BJ (cell line): Measurements from ENCODE around the gene NYNRIN. TPM values are rescaled to one million over a fixed set of nuclear protein-coding genes. Genes with fewer than 3 reads are reported as not detected.

Experiments
- CTCF ChIA-PET: fragments of 350-600 bp; formaldehyde crosslinking; extraction: SDS; loops from one replicate; lab custom pipeline; 2021; ENCODE audit warnings: antibody characterized with exemption, inconsistent platforms; lab: Yijun Ruan, JAX
- POLR2A ChIA-PET: fragments of 300-600 bp; sonication (Branson Sonifier 250); formaldehyde crosslinking; extraction: SDS; loops from one replicate; lab custom pipeline; 2021; ENCODE audit warnings: antibody characterized with exemption; lab: Charles Lee
- DNase-seq: peaks from one replicate; pipeline ENCODE4 v3.0.0-alpha.2; 2011; ENCODE audit warnings: low read depth
- H3K27me3 ChIP-seq: 2 replicates; pipeline ENCODE4 v1.6.0; 2011; ENCODE audit warnings: low read length; ENCODE audit not compliant: control insufficient read depth, insufficient read depth
- H3K36me3 ChIP-seq: 2 replicates; pipeline ENCODE4 v1.5.1; 2011; ENCODE audit warnings: low read length; ENCODE audit not compliant: control insufficient read depth, insufficient read depth
- H3K4me3 ChIP-seq: 2 replicates; pipeline ENCODE4 v1.5.1; 2011; ENCODE audit warnings: low read depth, mild to moderate bottlenecking, control low read depth, low read length
- CTCF ChIP-seq: IDR thresholded peaks from 2 replicates; pipeline ENCODE4 v1.5.1; 2011; ENCODE audit warnings: low read depth, mild to moderate bottlenecking, control low read depth, inconsistent platforms, low read length, moderate library complexity; ENCODE audit not compliant: insufficient read depth
- polyA plus RNA-seq: library from polyadenylated mRNA; depleted of rRNA; stranded (reverse); fragments of >200 nt; gene quantifications from 2 replicates; pipeline ENCODE4 v1.2.3, GENCODE V29; 2011

NYNRIN gene
- polyA plus RNA-seq, 1 experiment: 10.1 TPM

DNA sequence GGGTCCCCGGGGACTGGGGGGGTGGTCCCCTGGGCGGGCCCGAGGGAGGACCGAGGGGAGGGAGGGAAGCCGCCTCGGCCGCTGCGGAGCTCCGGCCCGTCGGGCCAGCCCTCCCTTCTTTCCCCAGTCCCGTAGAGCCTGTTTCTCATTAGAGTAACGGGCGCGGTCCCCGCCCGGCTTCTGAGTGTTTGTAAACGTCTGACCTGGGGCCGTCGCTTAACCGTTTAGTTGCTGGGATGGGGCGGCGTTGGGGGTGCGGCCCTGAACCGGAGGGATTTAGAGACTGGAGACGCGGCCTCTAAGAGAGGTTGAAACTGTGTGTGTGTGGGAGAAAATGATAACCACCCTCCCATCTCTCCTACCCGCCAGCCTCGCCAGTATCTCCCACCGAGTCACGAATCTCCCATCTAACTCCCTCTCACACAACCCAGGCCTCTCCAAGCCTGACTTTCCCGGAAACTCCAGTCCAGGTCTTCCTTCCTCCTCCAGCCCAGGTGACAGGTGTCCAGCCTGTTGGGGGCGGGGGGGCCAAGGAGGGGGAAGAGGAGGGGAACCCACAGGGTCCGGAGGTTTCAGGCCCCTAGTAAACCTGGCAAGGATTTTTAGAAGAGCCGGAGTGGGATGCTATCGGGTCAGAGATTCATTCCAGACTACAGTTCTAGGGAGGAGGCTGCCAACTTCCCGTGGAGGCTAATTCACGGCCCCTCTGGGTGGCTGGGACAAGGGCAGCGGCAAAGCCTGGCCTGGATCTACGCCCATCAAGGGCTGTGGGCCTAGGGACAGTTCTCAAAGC, 31.9 kb upstream of the NYNRIN start:
- peak; percentile 80 for DNase-seq
- no peaks in the 10 kb centered on the region for H3K27me3 ChIP-seq
- POLR2A ChIA-PET: interaction anchor here (0.5 to 1.8 kb wide), 6 partner anchors 12 to 65 kb away, joined by 3 to 9 read pairs (median 3); partner anchors contain the start of genes KHNYN and NYNRIN
- peaks cover 16% of the 10 kb centered on the region for H3K36me3 ChIP-seq
- TF ChIP-seq CTCF: no peak
- CTCF ChIA-PET: interaction anchor here (0.7 to 2.3 kb wide), 23 partner anchors 8 to 75 kb away, joined by 3 to 59 read pairs (median 8); partner anchors contain the start of genes ADCY4, CIDEB, NYNRIN and RIPK3
- peak overlapping the region; percentile 51 for H3K4me3 ChIP-seq

DNA sequence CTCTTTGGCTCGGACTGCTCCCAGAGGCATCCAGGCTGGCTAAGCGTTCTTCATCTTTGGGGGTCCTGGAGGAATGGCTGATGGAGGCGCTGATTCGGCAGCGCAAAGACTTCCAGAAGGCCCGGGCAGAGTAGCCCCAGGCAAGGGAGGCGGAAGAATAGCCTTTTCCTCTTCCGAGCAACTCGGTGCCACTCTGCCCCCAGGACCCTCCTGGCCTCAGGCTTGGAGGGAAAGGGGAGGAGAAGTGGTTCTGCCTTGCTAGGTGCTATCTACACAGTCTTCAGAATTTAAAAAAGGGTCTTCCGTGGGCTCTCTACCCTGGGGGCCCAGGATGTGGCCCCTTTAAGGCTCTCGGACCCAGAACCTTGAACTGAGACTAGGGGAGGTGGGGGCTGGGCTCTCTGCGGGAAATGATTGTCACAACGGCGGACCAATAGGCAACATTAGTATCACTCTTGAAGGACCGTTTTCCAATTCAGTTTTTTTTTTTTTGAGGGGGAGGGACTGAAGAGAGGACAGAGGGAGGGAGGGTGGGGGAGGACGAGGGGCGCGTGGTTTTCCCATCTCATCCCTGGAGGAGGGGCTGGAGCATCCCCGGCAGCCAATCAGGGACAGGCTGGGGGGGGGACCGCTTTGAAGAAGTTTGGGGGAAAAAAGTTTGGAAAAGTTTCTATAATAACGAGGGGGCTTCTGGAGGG, 31.1 kb upstream of the NYNRIN start, which contains the start of gene NFATC4:
TSS of gene NFATC4 (plus strand) at position 671 of the 698 bp plus-strand sequence. CDS start 157 bp downstream, outside the sequence.
- ChIA-PET POLR2A (no interaction called here), CTCF (interaction anchor here (1.4 to 8.4 kb wide), 3 partner anchors 17 to 63 kb away, joined by 3 to 59 read pairs (median 51); partner anchors contain the start of genes ADCY4, CBLN3 and KHNYN)
- H3K27me3 ChIP-seq: no peaks in the 10 kb centered on the region
- H3K4me3 ChIP-seq: peak within 1 kb of the TSS; percentile 98
- peak; percentile 79 for DNase-seq
- TF ChIP-seq CTCF: no peak
- peaks cover 20% of the 10 kb centered on the region for H3K36me3 ChIP-seq

- no peaks in the 10 kb centered on the region for H3K27me3 ChIP-seq
- peaks cover 25% of the 10 kb centered on the region for H3K36me3 ChIP-seq
- no peak for DNase-seq
- H3K4me3 ChIP-seq: peak overlapping the region; percentile 98
- TF ChIP-seq CTCF: no peak
- ChIA-PET CTCF (interaction anchor here (1.4 to 8.4 kb wide), 3 partner anchors 17 to 63 kb away, joined by 3 to 59 read pairs (median 51); partner anchors contain the start of genes ADCY4, CBLN3 and KHNYN), POLR2A (no interaction called here)
These were observed 30.6 kb upstream of the NYNRIN start for GRCh38 chr14:24368212-24368561.

DNA sequence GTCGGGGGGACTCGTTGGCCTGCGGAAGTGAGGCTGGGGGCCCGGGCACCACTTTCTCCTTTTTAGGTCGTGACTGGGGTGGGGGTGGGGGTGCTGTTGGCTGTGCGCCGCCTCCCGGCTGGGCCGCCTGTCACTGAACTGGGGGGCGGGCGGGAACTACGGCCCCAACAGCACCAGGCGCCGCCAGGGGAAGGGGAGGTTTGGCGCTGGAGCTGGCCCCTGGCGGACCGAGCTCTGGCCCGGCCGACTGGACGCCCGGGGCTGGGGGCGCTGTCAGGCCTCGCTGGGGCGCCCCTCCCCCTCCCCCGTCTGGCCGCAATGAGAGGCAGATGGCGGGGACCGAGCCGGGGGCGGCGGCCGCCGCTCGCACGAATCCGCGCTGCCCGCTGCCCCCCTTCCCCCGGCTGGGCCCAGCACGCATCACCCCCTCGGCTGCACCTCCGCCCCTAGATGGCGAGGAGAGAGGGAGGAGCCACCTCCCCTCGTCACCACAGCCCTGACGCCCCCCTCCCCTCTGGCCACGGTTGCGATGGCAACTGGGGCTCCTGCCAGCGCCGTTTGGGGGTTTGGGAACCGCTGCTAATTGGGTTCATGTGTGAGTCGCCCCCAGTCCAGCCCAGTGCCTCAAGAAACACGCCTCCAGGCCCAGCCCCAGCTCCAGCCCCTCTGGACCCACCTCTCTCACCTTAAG, 30.1 kb upstream of the NYNRIN start:
- H3K27me3 ChIP-seq: no peaks in the 10 kb centered on the region
- H3K36me3 ChIP-seq: peaks cover 30% of the 10 kb centered on the region
- peak overlapping the region; percentile 98 for H3K4me3 ChIP-seq
- POLR2A ChIA-PET: no interaction called here
- peak; percentile 51 for DNase-seq
- CTCF ChIA-PET: interaction anchor here (1.4 to 8.4 kb wide), 3 partner anchors 18 to 62 kb away, joined by 3 to 59 read pairs (median 51); partner anchors contain the start of genes ADCY4, CBLN3 and KHNYN
- 0 out of 2 replicates have a peak, but pooled peaks have one; percentile 1 for TF ChIP-seq CTCF
